ENCODE results near the gene PLPPR1.

GRCh38 chr9:101184813-101185278 lies 156.3 kb downstream of the PLPPR1 start:
- TF ChIP-seq CTCF (conservative IDR thresholded peaks at IDR 0.05 in 1 of 2, IDR thresholded peaks at IDR 0.05 in 1 of 2; ENCODE audit: low read depth in 1 of 2, low read length in 2 of 2) = no peak
- TF ChIP-seq EZH2 (IDR thresholded peaks at IDR 0.05; ENCODE audit: low read length, missing control alignments) = no peak
